HUDEP-2 (cell line): ENCODE data around the gene ABCB8.

Experiments used
- DNase-seq, 76 experiments: peaks; one replicate each; lab custom pipeline; 2025; ENCODE audit not compliant: unreplicated experiment in 76 of 76; lab: John Stamatoyannopoulos, UW

ABCB8 gene

DNA sequence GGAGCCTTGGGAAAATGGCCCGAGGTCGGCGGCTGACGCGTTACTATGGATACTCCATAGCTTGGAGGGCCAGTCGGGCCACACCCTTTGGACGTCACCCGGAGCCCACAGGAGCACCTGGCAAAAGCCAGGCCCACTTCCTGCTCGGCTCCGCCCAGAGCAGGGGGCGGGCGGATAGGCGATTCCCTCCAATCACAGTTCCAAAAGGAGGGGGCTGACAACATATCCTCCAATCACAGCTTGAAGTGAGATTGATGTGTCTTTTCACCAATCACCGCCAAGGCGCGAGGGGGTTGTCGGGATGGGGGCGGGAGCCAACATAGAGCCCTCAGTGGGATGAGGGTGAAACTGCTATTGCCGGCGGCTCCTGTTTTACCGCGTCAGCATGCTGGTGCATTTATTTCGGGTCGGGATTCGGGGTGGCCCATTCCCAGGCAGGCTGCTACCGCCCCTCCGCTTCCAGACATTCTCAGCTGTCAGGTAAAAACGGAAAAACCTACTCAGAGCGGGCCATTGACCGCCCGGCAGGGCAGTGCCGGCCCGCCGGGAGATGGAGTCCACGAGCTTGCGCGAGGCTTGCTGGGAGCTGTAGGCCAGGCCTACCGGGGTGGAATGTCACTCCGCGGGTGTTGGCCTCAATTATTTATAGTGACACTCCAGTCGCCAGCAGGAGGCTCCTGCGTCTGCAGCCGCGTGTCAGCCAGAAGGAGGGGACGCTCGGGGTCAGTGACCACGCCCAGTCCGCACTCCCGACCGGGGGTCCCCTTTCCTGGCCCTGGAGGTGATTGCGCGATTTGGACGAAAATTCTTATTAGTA, at the start of gene ABCB8:
Gene ABCB8 (plus strand): TSS at position 320 of the 817 bp plus-strand sequence. CDS start 66 bp downstream, at position 386.
- peak in 75 of 76 experiments; percentile 75 to 99 (median 97) for DNase-seq

DNA sequence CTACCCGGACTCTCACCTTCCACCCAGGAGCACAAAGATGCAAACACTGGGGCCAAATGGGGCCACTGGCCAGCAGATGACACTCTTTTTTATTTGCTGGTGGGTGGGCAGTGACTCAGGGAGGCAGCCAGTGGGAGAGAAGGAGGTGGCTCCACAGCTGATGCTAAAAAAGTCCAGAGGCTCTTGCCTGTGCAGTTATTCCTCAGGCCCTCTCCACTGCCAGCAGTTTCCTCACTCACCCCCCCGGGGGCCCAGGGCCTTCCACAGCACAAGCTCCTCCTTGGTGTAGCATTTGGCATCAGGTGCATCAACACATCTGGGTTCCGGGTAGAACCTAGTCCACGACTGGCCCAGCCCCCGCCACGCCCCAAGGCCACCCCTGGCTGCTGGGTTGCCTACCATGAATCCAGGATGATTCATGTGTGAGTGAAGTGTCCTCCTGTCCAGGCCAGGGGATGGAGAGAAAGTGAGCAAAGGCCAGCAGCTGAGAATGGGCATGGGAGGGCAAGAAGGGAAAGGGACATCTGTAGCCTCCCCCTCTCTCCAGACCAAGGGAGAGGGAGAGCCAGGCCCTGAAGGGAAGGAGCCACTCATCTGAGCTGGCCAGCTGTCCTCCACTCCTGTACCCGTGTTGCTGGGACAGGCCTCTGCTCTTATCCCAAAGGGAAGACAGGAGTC, 48.4 kb upstream of the ABCB8 start:
- no peak for DNase-seq

- no peak for DNase-seq
These were observed 47.6 kb upstream of the ABCB8 start for GRCh38 chr7:150980663-150981062.

GRCh38 chr7:150981644-150982043, 46.6 kb upstream of the ABCB8 start:
- no peak for DNase-seq

DNA sequence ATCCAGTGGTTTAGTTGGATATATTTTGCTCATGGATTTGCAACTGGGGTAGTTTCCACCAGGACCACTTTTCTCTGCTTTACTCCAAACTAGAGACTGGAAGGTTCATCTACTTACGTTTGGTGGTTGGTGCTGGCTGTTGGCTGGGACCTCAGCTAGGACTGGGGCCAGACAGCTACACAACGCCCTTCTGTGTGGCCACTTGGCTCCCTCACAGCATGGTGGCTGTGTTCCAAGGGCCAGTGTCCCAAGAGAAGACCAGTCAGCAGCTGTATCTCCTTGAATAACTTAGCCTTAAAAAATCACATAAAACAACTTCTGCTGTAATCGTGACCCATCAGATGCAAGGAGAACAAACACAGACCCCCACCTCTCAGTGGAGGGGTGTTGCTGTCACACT, 45.9 kb upstream of the ABCB8 start:
- DNase-seq: no peak

- DNase-seq: peak in 25 of 76 experiments; percentile 2 to 69 (median 34)
These were observed 44.3 kb upstream of the ABCB8 start for GRCh38 chr7:150983893-150984368.

DNA sequence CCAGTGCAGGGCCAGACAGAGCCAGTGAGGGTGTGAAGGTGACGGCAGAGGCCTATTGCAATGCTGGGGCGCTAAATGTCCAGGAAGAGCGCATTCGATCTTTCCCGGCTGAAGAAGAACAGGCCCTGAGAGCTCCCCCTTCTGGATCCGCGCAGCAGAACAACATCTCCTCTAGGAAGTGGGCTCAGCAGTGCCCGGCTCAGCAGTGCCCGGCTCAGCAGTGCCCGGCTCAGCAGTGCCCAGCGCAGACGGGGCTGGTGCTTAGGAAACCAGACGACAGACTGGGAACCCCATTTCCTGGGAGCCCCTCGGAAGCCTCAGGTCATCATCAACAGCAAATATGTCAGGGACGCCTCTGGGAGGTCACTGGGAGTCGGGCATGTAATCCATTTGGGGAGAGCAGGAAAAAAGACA, 42.1 kb upstream of the ABCB8 start:
- DNase-seq: peak in 53 of 76 experiments; percentile 7 to 77 (median 53)

DNA sequence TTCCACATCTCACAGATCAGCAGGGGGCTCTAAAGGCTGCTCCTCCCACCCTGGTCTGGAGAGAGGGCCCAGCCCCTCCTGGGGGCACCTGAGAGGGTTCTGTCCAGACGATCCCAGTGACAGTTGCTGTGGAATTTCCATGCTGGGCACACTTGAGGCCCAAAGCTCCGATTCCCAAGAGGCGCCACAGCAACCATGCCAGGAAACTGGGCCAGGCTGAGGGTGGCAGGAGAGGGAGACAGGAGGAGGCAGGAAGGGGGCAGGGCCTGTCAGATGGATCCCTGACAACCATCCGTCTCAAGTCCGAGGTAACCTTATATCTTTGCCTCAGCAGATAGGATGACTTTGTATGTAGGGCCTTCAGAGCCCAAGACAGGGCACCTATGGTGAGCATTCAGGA, 41.7 kb upstream of the ABCB8 start:
- DNase-seq: no peak

DNA sequence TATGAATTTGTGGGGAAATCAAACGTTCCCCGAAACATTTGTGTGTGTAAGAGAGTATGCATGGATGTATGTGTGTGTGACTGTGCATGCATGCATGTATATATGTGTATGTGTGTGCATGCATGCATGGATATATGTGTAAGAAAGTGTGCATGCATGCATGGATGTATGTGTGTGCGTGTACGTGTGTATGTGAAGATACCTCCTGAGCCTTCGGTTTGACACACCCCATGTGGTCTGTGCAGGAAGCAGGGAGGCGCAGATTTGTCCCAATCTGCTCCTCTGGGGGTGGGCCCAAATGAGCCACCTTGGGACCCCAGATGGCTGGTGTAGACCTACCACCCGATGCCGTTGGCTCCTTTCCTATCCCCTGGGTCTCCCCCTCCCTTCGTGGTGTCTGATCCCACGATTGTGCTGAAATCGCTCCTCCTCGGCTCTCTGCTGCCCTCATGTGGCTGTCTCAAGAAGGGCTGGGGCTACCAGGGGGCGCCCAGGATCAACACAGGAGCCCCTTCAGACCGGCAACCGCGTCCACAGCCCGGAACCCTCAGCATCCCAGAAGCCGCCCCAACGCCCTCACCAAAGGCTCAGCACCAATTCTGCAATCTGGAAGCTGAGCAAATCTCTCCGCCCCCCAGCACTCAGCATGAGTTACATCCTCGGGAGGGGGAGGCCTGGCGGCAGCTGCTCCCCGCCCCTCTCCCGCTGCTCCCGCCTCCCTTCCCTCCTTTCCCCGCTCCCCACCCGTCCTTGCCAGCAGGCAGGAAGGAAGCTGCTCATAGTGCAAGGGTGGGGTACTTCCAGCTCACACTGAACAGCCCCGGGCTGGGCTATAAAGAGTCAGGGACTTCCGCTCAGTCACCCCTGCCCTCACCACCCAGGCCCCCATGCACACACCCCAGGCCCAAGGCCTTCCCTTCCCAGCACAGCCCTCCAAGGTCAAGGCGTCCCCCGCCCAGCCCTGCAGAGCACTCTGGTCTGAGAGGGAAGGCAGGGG, 39.7 kb upstream of the ABCB8 start:
- DNase-seq: peak in 39 of 76 experiments; percentile 5 to 67 (median 44)

DNA sequence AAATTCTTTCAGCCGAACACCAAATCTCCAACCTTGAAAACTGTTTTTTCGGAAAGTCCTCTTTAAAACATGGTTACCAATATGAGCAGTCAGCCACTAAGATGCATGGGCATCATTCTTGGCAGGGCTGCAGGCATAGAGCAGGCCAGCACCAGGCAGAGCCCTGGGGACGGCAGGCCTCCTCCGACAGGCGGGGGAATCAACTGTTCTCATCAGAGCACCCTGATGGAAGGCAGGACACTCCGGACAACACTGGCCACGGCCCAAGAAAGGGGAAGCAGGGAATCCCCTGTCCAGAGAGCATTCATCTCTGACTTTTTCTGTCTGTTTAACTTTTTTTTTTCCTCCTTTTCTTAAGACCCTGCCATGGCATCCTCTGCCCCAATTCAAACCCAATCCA, 38.8 kb upstream of the ABCB8 start:
- DNase-seq: no peak

- DNase-seq: no peak
These were observed 37.6 kb upstream of the ABCB8 start, which contains the start of gene NOS3 for GRCh38 chr7:150990416-150991186. NOS3 (plus strand) TSS chr7:150991017; CDS start chr7:150993804, 2,787 bp downstream.

- no peak for DNase-seq
These were observed 36.1 kb upstream of the ABCB8 start for GRCh38 chr7:150992051-150992640.

GRCh38 chr7:150992833-150993302, 35.4 kb upstream of the ABCB8 start:
- DNase-seq: peak in 17 of 76 experiments; percentile 17 to 60 (median 32)

DNA sequence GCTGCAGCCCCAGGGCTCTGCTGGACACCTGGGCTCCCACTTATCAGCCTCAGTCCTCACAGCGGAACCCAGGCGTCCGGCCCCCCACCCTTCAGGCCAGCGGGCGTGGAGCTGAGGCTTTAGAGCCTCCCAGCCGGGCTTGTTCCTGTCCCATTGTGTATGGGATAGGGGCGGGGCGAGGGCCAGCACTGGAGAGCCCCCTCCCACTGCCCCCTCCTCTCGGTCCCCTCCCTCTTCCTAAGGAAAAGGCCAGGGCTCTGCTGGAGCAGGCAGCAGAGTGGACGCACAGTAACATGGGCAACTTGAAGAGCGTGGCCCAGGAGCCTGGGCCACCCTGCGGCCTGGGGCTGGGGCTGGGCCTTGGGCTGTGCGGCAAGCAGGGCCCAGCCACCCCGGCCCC, 34.7 kb upstream of the ABCB8 start:
- no peak for DNase-seq

DNA sequence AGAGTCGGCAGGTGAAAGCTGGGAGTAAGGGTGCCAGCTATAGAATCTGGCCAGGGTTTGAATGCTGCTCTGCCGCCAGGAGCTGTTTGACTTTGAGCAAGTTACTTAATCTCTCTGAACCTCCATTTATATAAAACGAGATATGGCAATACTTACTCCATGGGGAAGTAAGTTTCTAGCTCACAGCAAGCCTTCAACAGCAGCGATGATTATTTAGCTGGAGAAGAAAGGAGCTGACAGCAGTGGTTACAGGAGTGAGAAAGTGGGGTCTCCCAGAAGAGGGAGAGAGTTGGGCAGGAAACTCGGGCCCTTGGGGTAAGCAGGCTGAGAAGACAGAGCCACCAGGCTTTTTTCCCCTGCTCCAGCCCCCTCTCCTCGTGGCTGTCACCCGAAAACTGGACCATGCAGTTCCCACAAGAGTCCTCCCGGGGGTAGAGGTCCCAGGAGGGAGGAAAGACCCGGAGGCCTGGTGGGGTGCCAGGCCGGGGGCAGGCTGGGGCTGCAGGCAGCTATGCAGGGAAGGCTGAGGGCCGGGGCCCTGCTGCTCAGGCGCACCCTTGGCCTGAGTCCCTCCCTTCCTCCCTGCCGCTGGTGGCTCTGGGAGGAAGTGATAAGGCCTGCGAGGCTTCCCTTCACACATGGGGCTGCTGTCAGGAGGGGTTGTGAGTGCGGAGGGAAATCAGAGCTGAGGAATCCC, 34.0 kb upstream of the ABCB8 start:
- DNase-seq: peak in 73 of 76 experiments; percentile 36 to 88 (median 74)

GRCh38 chr7:150994838-150995510, 33.3 kb upstream of the ABCB8 start:
- DNase-seq: no peak

- no peak for DNase-seq
These were observed 31.7 kb upstream of the ABCB8 start for GRCh38 chr7:150996376-150997074.
